Osteocyte (in vitro differentiated cells): ENCODE measurements around the gene ZIC5. TPM values are rescaled to one million over a fixed set of nuclear protein-coding genes. Genes with fewer than 3 reads are reported as not detected.

Experiments used
- DNase-seq: peaks from one replicate; pipeline ENCODE4 v3.0.0; 2021; ENCODE audit warnings: mixed read lengths; ENCODE audit not compliant: unreplicated experiment; ENCODE audit errors: extremely low spot score
- H3K27ac Mint-ChIP-seq: one replicate; pipeline ENCODE4 v1.8.0; 2021; ENCODE audit warnings: mild to moderate bottlenecking, mixed read lengths; ENCODE audit not compliant: unreplicated experiment
- H3K27me3 Mint-ChIP-seq: one replicate; pipeline ENCODE4 v1.8.0; 2021; ENCODE audit warnings: mixed read lengths; ENCODE audit not compliant: unreplicated experiment
- H3K36me3 Mint-ChIP-seq: one replicate; pipeline ENCODE4 v1.8.0; 2021; ENCODE audit warnings: mixed read lengths; ENCODE audit not compliant: unreplicated experiment
- H3K4me1 Mint-ChIP-seq: one replicate; pipeline ENCODE4 v1.8.0; 2021; ENCODE audit warnings: mixed read lengths; ENCODE audit not compliant: unreplicated experiment
- H3K4me3 Mint-ChIP-seq: one replicate; pipeline ENCODE4 v1.8.0; 2021; ENCODE audit warnings: mild to moderate bottlenecking, moderate library complexity, mixed read lengths; ENCODE audit not compliant: unreplicated experiment
- H3K9me3 Mint-ChIP-seq: one replicate; pipeline ENCODE4 v1.8.0; 2021; ENCODE audit warnings: mixed read lengths; ENCODE audit not compliant: unreplicated experiment
- total RNA-seq: library from RNA; stranded (reverse); gene quantifications from 2 replicates; pipeline ENCODE4 v1.2.1, GENCODE V29; 2021
- TF ChIP-seq, protein P1 (sequence below): fragments of 200-600 bp; sonication (generic); IDR thresholded peaks from 2 replicates; pipeline ENCODE4 v1.5.0; 2021; ENCODE audit warnings: antibody characterized with exemption, mild to moderate bottlenecking, moderate library complexity

The ZIC5 gene
- total RNA-seq, 1 donor from 2014 or later = 8.8 TPM

DNA sequence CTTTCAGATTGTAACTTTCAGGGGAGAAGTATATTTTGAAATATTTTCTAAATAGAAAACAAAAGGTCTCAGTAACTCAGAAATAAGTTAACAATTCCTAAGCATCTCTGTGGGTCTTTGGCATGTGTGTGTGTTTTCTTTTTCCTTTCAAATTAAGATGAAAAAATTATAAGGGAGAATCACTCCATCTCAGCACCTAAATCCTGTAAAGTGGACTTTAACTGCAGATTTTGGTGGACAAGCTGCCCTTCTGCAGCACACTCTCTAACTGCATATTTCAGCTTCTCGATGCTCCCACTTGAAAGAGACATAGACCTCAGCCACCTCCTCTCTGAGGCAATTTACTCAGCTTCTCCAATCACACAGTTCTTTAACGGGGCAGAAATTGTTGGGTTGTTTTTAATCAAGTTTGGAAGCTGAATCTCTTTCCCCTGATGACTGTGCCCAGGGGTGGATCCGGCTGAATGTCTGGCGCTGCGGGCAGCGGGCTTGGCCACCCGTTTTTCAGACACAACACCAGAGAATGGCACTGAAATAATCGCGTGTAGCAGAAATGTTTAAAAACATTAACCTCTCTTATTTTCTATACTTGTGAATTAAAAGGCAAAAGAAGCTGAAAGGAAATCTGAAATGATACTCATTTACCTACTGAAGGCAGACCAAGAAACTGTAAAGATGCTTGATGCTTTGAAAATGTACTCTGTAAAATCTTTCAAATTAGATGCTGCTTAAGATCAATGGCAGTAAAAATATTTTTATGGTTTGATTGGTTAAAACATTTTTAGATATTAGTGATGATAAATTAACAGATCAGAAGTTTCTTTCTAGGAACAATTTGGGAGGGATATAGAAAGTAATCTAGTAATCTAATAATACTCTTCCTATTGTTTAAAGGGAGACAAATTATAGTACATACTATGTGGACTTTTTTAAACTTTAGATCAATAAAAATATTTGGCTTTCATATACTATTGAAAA is 22.4 kb upstream of the ZIC5 start:
- H3K36me3 Mint-ChIP-seq = no peaks in the 10 kb centered on the region
- peak overlapping the region; percentile 47 for H3K4me3 Mint-ChIP-seq
- H3K9me3 Mint-ChIP-seq = no peaks in the 10 kb centered on the region
- peaks cover 63% of the 10 kb centered on the region for H3K4me1 Mint-ChIP-seq
- TF ChIP-seq, protein P1, sequence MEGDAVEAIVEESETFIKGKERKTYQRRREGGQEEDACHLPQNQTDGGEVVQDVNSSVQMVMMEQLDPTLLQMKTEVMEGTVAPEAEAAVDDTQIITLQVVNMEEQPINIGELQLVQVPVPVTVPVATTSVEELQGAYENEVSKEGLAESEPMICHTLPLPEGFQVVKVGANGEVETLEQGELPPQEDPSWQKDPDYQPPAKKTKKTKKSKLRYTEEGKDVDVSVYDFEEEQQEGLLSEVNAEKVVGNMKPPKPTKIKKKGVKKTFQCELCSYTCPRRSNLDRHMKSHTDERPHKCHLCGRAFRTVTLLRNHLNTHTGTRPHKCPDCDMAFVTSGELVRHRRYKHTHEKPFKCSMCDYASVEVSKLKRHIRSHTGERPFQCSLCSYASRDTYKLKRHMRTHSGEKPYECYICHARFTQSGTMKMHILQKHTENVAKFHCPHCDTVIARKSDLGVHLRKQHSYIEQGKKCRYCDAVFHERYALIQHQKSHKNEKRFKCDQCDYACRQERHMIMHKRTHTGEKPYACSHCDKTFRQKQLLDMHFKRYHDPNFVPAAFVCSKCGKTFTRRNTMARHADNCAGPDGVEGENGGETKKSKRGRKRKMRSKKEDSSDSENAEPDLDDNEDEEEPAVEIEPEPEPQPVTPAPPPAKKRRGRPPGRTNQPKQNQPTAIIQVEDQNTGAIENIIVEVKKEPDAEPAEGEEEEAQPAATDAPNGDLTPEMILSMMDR = no peak
- peak overlapping the region; percentile 96 for H3K27ac Mint-ChIP-seq
- peaks cover 6% of the 10 kb centered on the region for H3K27me3 Mint-ChIP-seq
- DNase-seq = no peak

DNA sequence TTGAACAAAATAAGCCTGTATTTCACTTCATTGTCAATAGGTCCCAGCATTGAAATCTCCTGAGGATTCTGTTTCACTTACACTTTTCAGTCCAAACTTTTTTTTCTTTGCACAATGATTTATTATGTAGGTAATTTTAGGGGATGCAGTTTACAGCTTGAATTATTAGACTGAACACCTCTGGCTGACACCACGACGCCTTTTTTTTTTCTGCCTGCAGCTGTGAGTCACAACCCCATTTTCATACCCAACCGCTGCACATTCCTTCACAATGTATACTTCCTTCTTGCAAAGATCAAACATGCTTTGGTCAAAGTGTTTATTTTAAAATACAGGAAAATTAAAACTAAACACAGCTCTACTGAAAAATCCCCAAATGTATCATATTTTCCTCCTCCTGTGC is 21.4 kb upstream of the ZIC5 start:
- no peak for DNase-seq
- peaks cover 71% of the 10 kb centered on the region for H3K4me1 Mint-ChIP-seq
- H3K9me3 Mint-ChIP-seq = no peaks in the 10 kb centered on the region
- peak overlapping the region; percentile 47 for H3K4me3 Mint-ChIP-seq
- TF ChIP-seq, protein P1 = no peak
- H3K27me3 Mint-ChIP-seq = peaks cover 6% of the 10 kb centered on the region
- H3K36me3 Mint-ChIP-seq = no peaks in the 10 kb centered on the region
- peak overlapping the region; percentile 96 for H3K27ac Mint-ChIP-seq

DNA sequence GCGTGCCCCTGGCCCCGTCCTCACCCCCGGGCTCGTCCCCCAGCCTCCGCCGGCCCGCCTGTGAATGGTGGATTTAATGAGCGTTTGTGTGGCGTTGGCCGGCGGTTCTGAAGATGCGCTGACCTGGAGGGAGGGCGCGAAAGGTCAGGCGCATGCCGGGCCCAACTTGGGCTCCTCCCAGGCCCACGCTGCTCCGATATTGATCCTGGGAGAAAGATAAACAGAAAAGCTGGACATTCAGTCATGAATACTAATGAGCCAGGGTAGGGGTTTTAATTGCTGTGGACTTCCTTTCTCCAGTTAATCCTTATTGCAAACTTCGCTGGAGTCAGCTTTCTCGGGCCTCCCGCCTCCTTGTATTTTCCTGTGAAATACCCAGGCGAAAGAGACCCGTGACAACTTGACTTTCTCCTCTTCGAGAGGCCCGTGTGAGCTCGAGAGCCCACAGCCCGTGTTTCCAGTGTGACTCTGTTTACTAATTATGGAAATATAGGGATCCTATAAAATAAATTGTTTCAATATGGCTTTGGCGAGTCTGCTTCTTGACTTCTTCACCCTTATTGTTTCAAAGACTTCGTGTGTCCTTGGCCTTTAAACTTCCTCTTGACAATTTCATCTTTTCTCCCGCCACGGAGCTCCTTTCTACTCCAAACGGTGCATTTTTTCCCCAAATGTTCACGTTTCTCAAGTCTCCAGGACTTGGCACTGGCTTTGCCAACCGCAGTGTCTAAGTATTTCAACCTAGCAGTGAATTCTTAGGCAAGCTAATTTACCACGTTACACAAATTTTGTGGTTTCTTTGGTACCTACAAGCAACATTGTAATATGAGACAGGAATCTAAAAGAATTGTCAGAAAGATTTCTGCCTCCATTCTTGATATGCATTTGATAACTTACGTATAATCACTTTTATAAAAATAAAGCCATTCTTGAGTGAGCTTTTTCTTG is 20.5 kb upstream of the ZIC5 start:
- no peak for DNase-seq
- peaks cover 6% of the 10 kb centered on the region for H3K27me3 Mint-ChIP-seq

DNA sequence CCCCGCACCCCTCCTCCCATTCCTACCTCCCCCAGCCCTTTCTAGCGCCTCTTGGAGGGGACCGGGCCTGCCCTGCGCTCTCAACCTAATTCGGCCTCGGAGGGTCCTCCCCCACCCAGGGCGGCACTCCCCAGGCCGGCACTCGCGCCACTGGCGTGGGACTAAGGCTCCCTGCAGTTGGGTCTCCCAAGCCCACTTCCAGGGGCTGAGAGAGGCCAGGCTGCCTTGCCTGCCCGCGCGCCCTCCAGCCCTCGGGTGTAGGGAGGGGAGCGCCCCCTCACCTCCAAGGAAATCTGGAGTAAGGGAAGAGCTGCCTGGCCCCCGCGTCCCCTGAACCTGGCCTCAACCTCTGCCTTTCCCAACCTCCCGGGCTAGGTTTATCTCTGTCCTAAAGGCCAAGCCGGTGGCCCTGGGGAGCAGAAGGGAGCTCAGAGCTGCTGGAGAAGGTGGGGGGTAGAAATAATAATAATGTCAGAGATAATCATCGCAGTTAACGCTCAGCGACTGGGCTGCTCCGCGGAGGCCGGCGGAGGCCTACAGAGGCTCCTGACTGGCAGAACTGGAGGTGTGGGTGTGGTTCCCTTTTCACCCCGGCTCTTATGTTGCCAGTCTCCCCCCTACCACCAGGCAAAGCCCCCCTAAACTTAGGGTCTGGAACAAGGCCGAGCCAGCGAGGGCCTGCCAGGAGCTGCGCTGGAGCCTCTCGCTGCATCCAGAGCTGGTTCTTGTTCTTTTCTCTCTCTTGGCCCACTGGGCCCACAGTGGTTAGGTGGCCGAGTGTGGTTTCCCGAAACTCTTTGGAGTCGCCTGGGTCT is 19.7 kb upstream of the ZIC5 start:
- no peaks in the 10 kb centered on the region for H3K9me3 Mint-ChIP-seq
- H3K27ac Mint-ChIP-seq = peak overlapping the region; percentile 98
- peaks cover 6% of the 10 kb centered on the region for H3K27me3 Mint-ChIP-seq
- TF ChIP-seq, protein P1 = no peak
- H3K4me3 Mint-ChIP-seq = peak overlapping the region; percentile 51
- H3K4me1 Mint-ChIP-seq = peaks cover 86% of the 10 kb centered on the region
- H3K36me3 Mint-ChIP-seq = peaks cover 14% of the 10 kb centered on the region
- DNase-seq = no peak

More for the DNA sequence above, 20.5 kb upstream of the ZIC5 start:
- Mint-ChIP-seq H3K27ac (peak overlapping the region; percentile 96), H3K4me1 (peaks cover 79% of the 10 kb centered on the region), H3K36me3 (peaks cover 6% of the 10 kb centered on the region), H3K4me3 (peak overlapping the region; percentile 51), H3K9me3 (no peaks in the 10 kb centered on the region)
- TF ChIP-seq, protein P1 = no peak
